Omental fat pad (tissue), 4 donors: Measurements from ENCODE around the gene G6PC1. TPM values are rescaled to one million over a fixed set of nuclear protein-coding genes. Genes with fewer than 3 reads are reported as not detected.
"Not testable (repeated sequence)": the region's sequence is repeated elsewhere in the genome, so short reads cannot be mapped to it uniquely, and the experiment has no call there.

ENCODE experiments used
- ATAC-seq: fragments of 150-250 bp; one replicate; pipeline ENCODE4 v1.9.1; 2016; ENCODE audit warnings: mild to moderate bottlenecking, moderate library complexity; ENCODE audit not compliant: low FRiP score
- DNase-seq: peaks from one replicate; pipeline ENCODE4 v3.0.0-alpha.2; 2019; ENCODE audit warnings: low spot score
- total RNA-seq, 4 donors: library from RNA; depleted of rRNA; stranded (reverse); fragments of >200 nt; gene quantifications; one replicate each; pipeline ENCODE4 v1.1.0, GENCODE V29; 2016
- TF ChIP-seq, protein P1 (sequence below), 3 donors: fragments of 450-650 bp; IDR thresholded peaks; one replicate each; pipeline ENCODE4 v1.5.1; 2016 to 2017; ENCODE audit warnings: antibody characterized with exemption in 3 of 3, mild to moderate bottlenecking in 3 of 3, moderate library complexity in 2 of 3

Gene G6PC1
- total RNA-seq, 4 donors from 2014 or later: not detected

DNA sequence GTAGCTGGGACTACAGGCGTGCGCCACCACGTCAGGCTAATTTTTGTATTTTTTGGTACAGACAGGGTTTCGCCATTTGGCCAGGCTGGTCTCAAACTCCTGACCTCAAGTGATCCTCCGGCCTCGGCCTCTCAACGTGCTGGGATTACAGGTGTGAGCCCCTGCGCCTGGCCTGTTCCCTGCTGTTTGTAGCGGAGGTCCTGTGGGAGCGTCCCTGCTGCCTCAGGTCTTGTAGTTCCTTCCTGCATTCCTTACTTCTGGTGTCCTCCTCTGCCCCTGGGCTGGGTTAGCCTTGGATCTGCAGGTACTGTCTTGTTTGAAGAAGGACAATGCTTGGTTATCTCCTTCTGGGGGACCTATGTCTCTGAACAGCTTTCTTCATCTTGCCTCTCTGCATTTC lies 23.6 kb upstream of the G6PC1 start:
- DNase-seq (no peak), ATAC-seq (no peak)
- TF ChIP-seq, protein P1, sequence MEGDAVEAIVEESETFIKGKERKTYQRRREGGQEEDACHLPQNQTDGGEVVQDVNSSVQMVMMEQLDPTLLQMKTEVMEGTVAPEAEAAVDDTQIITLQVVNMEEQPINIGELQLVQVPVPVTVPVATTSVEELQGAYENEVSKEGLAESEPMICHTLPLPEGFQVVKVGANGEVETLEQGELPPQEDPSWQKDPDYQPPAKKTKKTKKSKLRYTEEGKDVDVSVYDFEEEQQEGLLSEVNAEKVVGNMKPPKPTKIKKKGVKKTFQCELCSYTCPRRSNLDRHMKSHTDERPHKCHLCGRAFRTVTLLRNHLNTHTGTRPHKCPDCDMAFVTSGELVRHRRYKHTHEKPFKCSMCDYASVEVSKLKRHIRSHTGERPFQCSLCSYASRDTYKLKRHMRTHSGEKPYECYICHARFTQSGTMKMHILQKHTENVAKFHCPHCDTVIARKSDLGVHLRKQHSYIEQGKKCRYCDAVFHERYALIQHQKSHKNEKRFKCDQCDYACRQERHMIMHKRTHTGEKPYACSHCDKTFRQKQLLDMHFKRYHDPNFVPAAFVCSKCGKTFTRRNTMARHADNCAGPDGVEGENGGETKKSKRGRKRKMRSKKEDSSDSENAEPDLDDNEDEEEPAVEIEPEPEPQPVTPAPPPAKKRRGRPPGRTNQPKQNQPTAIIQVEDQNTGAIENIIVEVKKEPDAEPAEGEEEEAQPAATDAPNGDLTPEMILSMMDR (IDR thresholded peaks at IDR 0.05): no peak

DNA sequence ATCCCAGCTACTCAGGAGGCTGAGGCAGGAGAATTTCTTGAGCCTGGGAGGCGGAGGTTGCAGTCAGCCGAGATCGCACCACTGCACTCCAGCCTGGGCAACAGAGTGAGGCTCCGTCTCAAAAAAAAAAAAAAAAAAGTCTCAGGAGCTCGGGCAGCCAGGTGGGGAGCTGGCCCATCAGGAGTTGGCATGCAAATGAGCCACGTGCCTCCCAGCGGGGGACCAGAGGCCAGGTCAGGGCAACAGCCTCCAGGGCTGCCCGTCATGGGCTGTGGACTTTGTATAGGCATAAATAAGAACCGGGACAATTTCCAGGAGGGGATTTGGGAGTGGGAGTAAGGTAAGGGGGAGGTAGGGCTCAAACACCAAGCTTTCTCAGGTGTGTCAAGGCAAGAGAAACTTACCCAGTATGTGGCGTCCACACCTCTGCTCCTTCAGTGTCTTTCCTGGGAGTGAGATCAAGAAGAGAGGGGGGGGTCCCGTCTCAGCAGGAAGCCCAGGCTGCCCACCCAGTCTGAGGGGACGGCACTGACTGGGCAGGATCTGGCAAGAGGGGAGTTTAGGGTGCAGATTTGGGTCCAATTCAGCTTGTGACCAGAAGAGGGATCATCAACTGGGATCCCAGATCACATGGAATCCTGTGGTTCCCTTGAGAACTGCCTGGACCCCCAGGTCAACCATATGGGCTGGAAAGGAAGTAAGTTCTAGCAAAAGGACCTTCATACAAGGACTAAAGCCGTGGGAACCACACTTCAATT lies 22.3 kb upstream of the G6PC1 start:
- DNase-seq: no peak
- TF ChIP-seq, protein P1 (IDR thresholded peaks at IDR 0.05): no peak
- ATAC-seq: no peak

DNA sequence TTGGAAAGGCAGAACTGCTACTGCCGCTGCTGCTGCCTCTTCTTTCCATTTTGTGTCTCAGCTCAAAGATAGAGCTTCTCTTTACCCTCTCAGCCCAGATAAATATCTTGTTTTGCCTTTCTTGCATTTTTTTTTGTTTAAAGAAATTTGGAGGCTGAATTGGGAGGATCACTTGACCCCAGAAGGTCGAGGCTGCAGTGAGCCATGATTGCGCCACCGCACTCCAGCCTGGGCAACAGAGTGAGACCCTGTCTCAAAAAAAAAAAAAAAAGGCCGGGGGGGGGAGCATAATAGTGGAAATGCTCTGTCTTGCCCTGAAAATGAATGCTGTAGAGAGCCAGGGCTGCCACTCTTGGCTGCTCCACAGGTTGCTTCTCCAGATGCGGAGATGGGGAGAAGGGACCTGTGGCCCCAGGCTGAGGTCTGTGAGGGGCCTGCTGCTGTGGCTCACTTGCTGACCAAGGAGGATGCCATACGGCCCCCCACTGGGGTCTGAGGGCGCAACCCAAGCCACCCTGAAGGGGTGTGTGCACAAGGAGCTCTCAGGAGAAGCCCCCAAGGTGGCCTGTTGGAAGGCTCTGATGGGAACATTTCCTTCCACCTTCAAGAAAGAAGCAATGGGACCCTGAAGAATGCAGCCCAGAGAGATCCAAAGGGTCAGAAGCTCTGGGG lies 21.5 kb upstream of the G6PC1 start:
- no peak for DNase-seq
- TF ChIP-seq, protein P1 (IDR thresholded peaks at IDR 0.05): no peak
- ATAC-seq: no peak

DNA sequence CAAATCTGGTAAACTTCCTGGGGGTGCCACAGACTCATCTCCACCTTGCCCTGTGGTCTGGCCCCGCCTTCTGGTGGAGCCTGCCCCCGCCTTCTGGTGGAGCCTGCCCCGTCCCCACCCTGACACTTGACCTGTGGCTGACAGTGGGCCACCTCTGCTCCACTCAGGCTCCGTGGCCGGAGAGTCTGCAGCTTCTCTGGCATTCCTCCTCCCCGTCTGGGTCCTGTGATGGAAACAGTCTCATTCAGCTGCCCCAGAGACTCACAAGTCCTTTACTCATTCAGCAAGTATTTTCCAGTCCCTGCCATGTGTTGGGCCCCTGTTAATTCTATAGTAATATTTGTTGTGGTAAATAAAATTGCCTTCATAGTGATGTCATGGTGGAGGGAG lies 21.0 kb upstream of the G6PC1 start:
- TF ChIP-seq, protein P1 (IDR thresholded peaks at IDR 0.05): no peak
- no peak for DNase-seq
- no peak for ATAC-seq

DNA sequence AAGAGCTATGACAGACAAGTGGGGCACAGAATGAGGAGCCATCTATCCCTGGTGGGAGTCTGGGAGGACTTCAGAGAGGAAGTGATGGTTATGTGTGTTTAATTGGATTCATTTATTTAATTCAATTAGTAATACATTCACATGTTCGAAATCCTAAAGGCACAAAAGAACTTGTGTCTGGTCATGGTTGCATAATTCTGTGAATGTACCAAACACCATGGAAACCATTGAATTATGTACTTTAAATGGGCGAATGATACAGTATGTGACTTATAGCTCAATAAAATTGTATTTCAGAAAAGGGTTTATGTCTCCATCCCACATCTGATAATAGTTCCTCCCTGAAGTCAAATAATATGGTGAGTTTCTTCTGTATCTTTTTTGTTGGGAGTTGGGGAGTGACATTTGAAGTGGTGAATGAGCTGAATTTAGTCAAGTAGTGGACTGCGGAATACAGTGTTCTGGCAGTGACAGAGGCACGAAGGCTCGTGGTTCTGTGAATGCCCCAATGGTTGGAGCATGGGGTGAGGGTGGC lies 19.8 kb upstream of the G6PC1 start:
- ATAC-seq: no peak
- TF ChIP-seq, protein P1 (IDR thresholded peaks at IDR 0.05): no peak

DNA sequence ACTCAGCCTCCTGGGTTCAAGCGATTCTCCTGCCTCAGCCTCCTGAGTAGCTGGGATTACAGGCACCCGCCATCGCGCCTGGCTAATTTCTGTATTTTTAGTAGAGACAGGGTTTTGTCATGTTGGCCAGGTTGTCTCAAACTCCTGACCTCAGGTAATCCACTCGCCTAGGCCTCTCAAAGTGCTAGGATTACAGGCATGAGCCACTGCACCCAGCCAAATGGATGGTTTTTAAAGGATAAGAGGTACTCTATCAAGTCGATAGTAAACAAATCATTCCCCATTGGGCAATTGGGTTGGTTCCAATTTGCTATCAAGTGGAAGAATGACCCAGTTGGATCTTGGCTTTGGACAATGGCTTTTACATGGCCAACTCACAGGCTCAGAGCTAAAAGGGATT lies 18.9 kb upstream of the G6PC1 start:
- ATAC-seq, DNase-seq: not testable (repeated sequence)

More for the DNA sequence above, 19.8 kb upstream of the G6PC1 start:
- DNase-seq: no peak

DNA sequence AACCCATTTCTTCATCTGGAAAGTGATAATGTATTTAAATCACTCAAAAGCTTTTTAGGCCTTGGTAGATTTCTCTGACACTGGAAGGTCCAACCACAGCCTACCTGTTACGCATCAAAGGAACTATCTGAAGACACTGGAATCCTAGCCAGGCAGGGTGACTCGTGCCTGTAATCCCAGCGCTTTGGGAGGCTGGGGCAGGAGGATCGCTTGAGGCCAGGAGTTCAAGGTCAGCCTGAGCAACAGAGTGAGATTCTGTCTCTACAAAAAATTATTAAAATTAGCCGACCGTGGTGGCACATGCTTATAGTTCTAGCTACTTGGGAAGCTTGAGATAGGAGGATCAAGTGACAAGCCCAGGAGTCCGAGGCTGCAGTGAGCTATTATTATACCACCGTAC lies 18.4 kb upstream of the G6PC1 start:
- no peak for DNase-seq
- TF ChIP-seq, protein P1 (IDR thresholded peaks at IDR 0.05): no peak
- no peak for ATAC-seq
